ENCODE data around the gene LSM10.

Gene LSM10

DNA sequence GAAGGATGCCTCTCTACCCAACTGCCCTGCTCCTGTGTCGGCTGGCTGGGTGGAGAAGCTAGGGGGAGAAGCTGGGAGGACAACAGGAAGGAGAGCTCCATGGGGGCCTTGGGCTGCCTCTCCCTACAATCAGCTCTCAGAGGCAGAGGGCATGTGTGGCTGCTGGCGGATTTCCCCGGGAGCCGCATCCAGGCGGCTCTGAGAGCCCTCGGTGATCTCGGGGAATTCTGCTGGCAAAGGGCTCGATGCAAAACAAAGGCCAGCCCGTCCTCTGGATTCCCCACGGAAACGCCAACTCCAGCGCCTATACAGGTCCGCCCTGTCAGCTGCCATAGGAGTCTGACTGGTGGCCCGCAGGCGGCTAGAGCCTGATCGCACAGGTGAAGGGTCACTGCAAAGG is 47.9 kb downstream of the LSM10 start:
- DNase-seq: no peak

- peak; percentile 25 to 58 (median 57) for DNase-seq
These were observed 48.5 kb downstream of the LSM10 start for GRCh38 chr1:36349241-36349671.

GRCh38 chr1:36346741-36347370 is 50.9 kb downstream of the LSM10 start:
- no peak for DNase-seq

- no peak for DNase-seq
These were observed 52.4 kb downstream of the LSM10 start for GRCh38 chr1:36345353-36345752.

- no peak for DNase-seq
These were observed 53.4 kb downstream of the LSM10 start for GRCh38 chr1:36344395-36344680.

DNA sequence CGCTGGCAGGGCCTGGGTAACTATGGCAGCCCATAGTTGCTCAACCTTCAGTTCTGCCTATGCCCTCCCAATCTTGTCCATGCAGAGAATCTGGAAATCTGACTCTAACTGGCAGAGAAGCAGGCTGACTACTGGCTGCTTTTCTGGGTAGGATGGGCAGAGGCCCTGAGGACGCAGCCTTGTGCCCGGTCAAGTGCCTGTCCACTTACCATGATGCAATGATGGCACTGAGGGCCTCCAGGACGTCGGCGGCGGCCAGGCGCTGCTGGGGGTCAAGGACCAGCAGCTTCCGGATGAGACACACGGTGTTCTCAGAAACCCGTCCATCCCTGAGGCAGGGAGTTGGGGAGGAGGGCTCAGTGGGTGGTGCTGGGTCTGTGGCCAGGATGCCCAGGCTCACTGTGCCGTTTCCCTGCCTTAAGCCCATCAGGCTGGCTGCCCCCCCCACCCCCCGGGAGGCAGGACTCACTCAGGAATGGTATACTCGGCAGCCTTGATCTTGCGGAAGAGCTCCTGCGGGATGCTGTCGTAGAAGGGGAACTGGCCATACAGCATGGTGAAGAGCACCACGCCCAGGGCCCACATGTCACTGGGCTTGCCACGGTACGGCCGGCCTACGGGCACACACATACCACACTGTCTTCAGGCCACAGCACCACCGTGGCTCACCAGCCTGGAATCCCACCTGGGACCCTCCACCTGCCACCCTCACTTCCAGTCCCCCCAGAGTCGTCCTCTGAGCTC is 53.9 kb downstream of the LSM10 start:
- DNase-seq: no peak
